CD4-positive, alpha-beta T cell treated with Interleukin-4 for 1 hour (primary cell): ENCODE measurements around the gene ELAC2.
A peak's percentile ranks its signal among the peaks of the same experiment; 100 is the strongest.

Experiments used
- DNase-seq, 2 donors: peaks; one replicate each; pipeline ENCODE4 v3.0.0-alpha.2; 2020 to 2022

ELAC2 gene

DNA sequence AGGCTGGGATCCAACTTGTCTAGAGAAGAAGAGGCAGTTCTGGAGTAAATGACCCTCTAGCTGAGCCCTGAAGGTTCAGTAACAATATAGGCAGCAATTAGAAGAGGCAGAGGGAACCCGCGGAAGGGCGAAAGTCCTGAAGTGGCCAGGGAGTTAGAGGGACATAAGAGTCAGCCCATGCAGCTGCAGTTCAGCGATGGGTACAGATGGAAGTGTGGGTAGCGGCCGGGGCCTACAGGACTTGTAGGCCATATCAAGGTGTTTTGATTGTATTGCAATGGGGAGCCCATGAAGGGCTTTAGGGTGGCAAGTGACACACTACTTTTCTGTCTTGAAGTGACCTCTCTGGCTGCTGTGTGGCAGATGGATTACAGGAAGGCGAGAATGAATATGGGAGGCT, 3.0 kb downstream of the ELAC2 start:
- DNase-seq, result no peak

DNA sequence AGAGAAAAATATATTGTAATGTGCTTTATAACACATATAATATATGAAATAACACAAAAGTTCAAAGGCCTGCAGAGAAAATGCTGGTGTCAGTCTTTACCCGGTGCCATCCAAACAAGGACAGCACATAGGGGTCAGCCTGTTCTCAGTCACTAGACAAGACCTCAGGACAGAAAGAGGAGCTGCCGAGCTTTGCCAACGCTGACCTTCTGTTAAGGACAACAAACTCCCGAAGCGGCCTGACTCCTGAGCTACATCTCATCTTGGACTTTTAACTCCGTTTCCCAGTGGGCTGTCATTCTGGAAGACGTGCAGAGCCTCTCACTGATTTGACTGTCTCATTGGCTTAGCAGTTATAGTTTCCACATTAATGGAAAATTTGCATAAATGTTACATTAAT, 6.9 kb downstream of the ELAC2 start:
- DNase-seq, result no peak

- DNase-seq, result no peak
Observed at GRCh38 chr17:13008461-13008860, 9.4 kb downstream of the ELAC2 start.

DNA sequence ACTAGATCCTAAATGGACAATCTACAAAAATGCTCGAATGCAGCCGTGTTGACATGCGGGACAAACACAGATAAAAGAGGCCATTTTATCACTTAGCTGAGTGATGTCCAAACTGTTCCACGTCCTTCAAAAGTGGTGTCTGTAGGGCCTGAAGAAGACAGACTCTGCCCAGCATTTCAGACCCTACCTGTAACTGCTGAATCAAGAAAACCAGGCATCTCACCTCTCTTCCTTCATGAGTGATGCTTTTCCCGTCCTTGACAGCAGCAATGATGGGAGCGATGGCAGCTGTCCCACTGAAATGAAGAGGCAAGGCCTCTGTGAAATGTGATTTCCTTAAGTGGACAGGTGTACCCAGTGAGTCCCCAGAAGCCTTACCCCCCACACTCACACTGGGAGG, 12.3 kb downstream of the ELAC2 start:
- no peak for DNase-seq

DNA sequence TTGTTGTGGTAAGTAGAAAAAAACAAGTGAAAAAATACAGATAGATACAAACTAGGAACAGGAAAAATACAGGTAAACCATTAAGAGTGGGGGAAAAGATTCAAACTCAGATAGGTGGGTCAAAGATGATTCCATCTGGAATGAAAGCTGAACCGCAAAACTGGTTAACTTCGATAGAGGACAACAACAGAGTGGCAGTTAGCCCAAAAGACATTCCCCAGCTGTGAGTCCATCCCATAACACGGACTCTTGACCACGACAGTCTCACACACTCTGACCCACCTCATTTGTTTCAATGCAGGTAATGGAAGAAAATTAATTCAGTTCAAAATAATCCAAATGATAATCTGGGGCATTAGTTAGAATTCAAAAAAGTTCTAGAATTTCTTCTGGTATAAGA, 13.5 kb downstream of the ELAC2 start:
- DNase-seq, result no peak

DNA sequence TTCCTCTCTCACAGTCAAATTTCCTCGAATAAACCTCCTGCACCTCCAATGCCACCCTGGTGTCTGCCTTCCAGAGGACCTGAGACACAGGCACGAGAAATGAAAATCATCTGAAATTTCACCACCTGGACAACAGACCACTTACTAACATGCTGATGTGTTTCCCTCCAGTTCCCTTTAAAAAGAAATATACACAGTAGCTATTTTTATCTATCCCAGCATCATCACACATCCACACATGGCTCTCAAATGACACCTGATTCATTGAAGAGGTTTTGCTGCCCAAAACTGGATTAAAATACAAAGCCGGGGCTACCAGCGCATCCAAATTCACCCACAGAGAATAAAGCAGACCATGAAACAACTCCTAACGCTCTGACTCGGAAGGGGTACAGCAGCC, 13.9 kb downstream of the ELAC2 start:
- no peak for DNase-seq

- DNase-seq, result no peak
Observed at GRCh38 chr17:13003454-13003851, 14.4 kb downstream of the ELAC2 start.

GRCh38 chr17:13002761-13003453, 14.9 kb downstream of the ELAC2 start:
- DNase-seq, result peak in 1 of 2 donors; percentile 40

GRCh38 chr17:13001991-13002615, 15.7 kb downstream of the ELAC2 start:
- DNase-seq, result no peak

GRCh38 chr17:13000561-13000960, 17.3 kb downstream of the ELAC2 start:
- no peak for DNase-seq

DNA sequence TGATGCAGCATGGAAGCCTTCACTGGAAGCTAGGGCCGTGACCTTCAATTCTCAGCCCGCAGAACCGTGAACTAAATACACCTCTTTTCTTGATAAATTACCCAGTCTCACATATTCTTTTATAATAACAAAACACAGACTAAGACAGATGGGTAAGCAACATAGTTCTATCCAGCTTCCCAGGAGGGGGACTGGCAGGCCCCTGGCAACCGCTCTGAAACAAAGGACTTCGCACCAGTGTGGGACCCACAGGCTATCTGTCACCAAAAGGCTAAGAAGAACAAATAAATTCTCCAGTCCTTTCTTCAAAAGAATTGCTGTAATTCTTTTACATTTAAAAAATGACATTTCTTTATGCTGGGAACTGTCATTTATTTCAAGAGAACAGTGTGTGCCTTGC, 19.0 kb downstream of the ELAC2 start:
- no peak for DNase-seq

- DNase-seq, result no peak
Observed at GRCh38 chr17:12998461-12998860, 19.4 kb downstream of the ELAC2 start.

DNA sequence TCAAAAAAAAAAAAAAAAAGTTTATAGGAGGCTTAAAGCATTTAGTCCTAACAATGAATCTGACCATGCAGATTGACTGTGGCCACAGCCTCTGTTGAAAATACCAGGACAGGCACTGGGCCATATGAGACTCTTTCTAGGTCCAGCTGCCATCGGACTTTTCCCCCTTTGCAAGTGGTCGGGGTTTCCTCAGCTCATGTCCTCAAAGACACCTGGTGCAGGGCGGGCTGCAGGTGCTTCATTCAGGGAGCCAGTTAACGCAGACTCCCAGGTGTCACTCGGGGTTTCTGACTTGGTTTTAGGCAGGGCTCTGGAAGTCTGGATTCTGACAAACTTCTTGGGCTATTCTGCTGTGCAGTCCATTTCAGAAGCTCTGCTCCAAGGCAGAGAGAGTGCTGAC, 20.9 kb downstream of the ELAC2 start:
- DNase-seq, result no peak

DNA sequence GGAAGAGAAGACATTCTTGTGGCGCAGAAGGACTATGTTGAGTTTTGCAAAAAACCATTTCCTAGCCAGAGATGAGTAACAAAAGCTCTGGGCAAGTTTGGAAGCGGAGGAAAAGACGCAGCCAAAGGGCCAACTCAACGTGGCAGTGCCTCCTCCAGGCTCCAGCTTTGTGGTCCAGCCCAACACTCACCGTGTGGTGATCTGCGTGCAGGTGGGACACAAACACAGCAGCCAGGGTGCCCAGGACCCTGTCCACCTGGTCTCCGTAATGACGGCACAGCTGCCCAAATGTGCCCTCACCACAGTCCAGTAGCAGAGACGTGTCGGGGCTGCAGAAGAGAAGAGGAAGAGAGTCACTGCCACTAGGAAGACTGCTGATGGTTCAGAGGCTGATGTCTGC, 21.5 kb downstream of the ELAC2 start:
- DNase-seq, result no peak

DNA sequence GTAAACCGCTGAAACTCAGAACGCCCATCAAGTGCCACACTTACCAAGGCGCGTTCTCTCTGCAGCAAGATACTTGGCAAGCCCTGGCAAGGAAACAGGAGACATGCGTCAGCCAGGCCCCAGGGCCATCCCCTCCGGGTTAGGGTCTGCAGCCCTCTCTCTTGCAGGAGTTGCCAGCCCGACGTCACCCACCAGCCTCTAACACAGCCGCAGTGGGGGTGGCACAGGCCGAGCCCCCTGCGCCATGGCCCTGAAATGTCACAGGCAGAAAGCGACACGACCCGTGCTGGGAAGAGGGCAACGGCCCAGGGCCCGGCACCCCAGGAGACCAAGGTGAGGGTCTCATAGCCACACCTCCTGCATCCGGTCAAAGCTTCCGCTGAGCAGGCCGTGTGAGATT, 21.9 kb downstream of the ELAC2 start:
- no peak for DNase-seq

GRCh38 chr17:12995106-12995895, 22.5 kb downstream of the ELAC2 start:
- DNase-seq, result no peak

DNA sequence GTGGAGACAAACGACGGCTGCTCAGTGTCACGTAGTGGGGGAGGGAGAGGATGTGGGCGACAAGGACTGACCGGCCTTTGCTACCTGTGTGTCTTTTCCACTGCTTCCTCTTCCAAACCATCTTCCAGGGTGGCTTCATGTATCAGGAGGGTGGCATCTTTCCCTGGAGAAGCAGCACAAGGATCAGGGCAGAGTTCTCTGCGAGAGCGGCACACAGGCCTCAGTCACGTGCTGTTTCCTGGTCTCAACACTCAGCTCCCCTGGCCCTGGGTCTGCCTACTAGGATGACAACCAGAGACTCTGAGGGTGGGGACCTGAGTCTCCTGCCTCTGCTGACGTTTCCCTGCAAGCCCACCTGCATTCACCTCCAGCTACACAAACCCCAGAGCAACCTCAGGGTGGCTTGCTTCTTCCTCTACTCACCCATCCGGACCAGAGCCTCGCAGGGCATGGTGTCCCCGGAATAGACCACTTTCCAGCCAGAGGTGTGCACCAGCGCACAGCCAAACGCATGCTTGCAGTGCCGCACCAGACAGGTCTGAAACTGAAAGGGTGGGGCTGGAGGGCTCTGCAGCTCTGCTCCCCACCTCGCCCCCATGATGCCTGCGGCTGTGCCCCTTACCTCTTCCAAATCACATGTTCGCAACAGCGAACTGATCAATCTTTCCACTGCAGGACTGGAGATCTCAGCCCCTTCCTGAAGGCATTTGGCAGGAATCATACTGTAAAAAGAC, 23.3 kb downstream of the ELAC2 start:
- no peak for DNase-seq

GRCh38 chr17:12993631-12994030, 24.2 kb downstream of the ELAC2 start:
- no peak for DNase-seq

- DNase-seq, result no peak
Observed at GRCh38 chr17:12992676-12993075, 25.2 kb downstream of the ELAC2 start.

DNA sequence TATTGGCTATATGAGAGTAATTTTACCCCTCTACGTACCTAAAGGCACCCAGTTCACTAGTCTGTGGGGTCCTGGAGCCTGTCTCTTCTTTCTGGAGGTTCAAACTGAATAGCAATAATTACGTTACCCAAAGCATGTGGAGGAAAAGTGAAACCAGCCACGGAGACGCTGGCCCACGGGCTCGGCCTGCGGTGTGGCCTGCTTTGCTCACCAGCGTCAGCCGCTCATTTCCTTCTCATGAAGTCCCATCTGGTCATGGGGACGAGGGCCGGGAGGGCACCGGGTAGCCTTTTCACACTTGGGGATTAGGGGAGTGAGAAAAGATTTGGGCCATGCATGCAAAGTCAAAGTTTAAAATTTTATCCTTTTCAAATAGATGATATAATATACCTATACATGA, 26.9 kb downstream of the ELAC2 start:
- no peak for DNase-seq

DNA sequence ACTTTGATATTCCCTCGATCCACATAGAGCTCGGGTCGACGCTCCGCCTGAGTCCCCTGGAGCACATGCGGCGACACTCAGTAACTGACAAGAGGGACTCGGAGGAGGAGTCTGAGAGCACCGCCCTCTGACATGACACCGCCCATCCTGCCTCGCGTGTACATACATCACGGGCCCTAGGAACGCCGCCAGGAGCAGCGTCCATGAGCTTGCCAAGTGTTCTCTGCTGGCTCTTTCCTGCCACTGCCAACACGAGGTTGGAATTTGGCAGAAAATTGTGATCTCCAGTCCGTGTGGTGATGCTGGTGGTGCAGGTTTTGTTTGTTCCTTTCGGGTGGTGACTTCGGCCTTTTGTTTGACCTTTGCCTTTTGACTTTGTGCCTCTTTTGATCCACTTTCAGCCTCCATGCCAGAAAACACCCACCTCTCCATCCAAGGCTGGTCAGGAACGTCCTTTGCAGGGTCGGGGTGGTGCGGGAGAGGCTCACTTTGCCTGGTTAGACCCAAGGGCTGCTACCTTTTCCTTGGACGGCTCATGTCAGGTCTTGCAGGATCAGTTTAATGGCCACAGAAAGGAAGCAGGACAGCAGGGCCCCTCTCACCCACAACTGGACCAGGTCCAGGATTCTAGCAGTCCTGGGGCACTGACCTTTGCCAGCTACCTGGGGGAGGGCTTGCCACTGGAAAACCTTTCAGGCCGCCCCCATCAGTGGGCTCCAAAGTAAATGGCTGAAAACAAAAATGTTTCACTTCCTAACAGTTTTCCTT, 27.6 kb downstream of the ELAC2 start:
- no peak for DNase-seq

DNA sequence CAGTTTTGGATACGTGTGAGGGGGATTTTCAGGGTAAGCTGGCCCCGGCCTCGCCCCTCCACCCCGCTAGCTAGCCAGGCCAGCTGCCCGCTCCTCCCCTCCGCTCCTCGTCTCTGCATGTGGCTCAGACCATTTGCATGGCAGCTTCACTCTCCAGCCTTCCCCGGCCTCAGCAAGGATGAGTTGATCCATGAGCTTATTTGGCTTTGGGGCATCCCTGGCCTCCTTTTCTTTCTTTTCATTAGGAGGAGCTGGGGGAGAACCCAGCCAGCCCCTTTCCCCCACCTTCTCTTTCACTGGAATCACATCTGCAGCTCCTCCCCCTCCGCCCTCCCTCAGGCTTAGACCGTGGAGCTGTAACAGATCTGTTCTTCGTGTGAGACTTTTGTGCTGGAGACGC, 30.7 kb downstream of the ELAC2 start:
- no peak for DNase-seq
